IMR-90 (cell line): ENCODE measurements around the gene NTRK2. TPM values are rescaled to one million over a fixed set of nuclear protein-coding genes. Genes with fewer than 3 reads are reported as not detected.

Experiments used
- ATAC-seq: fragments of 200-7000 bp; cut with Tn5 transposase; 2 replicates; pipeline ENCODE4 v1.9.1; 2020; ENCODE audit warnings: low read depth, mild to moderate bottlenecking, moderate library complexity
- BruUV-seq: library from RNA; stranded (reverse); fragments of 400-500 nt; replicated peaks from 2 replicates; lab custom pipeline; 2021; lab: Mats Ljungman, UMichigan
- CTCF ChIA-PET: fragments of 300-600 bp; formaldehyde crosslinking; extraction: SDS; loops from one replicate; lab custom pipeline; 2021; ENCODE audit warnings: antibody characterized with exemption; lab: Yijun Ruan, JAX
- POLR2A ChIA-PET: fragments of 300-600 bp; sonication (Branson Sonifier 250); formaldehyde crosslinking; loops from one replicate; lab custom pipeline; 2022; ENCODE audit warnings: antibody characterized with exemption; ENCODE audit not compliant: unreplicated experiment; lab: Charles Lee
- DNase-seq: peaks from one replicate; pipeline ENCODE4 v3.0.0; 2013
- H2AFZ ChIP-seq: replicated peaks from 2 replicates; pipeline ENCODE3; 2013; ENCODE audit warnings: low read length, mild to moderate bottlenecking; ENCODE audit not compliant: poor library complexity
- H2AK5ac ChIP-seq: 2 replicates; pipeline ENCODE4 v1.6.1; 2013; ENCODE audit warnings: low read depth, low read length, inconsistent platforms
- H2AK9ac ChIP-seq: replicated peaks from 2 replicates; pipeline ENCODE3; 2013; ENCODE audit warnings: mild to moderate bottlenecking, low read depth, low read length, moderate library complexity; ENCODE audit not compliant: poor library complexity
- H2BK120ac ChIP-seq: 2 replicates; pipeline ENCODE4 v1.6.1; 2013; ENCODE audit warnings: low read depth, low read length, inconsistent platforms
- H2BK15ac ChIP-seq: 3 replicates; pipeline ENCODE4 v1.6.1; 2013; ENCODE audit warnings: low read depth, low read length, inconsistent platforms
- H2BK20ac ChIP-seq: 2 replicates; pipeline ENCODE4 v1.6.1; 2013; ENCODE audit warnings: low read depth, mild to moderate bottlenecking, inconsistent platforms, low read length, moderate library complexity
- H2BK5ac ChIP-seq: 2 replicates; pipeline ENCODE4 v1.6.1; 2013; ENCODE audit warnings: mild to moderate bottlenecking, low read depth, low read length, inconsistent platforms; ENCODE audit not compliant: poor library complexity, severe bottlenecking
- H3K14ac ChIP-seq: replicated peaks from 2 replicates; pipeline ENCODE4 v1.6.1; 2013; ENCODE audit warnings: low read depth, low read length, inconsistent platforms
- H3K18ac ChIP-seq: 2 replicates; pipeline ENCODE4 v1.6.1; 2013; ENCODE audit warnings: low read depth, low read length, control low read depth
- H3K23ac ChIP-seq: 2 replicates; pipeline ENCODE4 v1.6.1; 2013; ENCODE audit warnings: low read depth, low read length, inconsistent platforms
- H3K27ac ChIP-seq: 2 replicates; pipeline ENCODE4 v1.5.1; 2013; ENCODE audit warnings: mild to moderate bottlenecking, control low read depth, low read length; ENCODE audit not compliant: insufficient read depth
- H3K27me3 ChIP-seq: 2 replicates; pipeline ENCODE4 v1.6.1; 2013; ENCODE audit warnings: low read length; ENCODE audit not compliant: control insufficient read depth, insufficient read depth
- H3K36me3 ChIP-seq: 2 replicates; pipeline ENCODE4 v1.6.1; 2013; ENCODE audit warnings: low read length, mixed read lengths; ENCODE audit not compliant: control insufficient read depth, insufficient read depth
- H3K4ac ChIP-seq: 2 replicates; pipeline ENCODE4 v1.6.1; 2013; ENCODE audit warnings: low read depth, low read length, inconsistent platforms
- H3K4me1 ChIP-seq: 2 replicates; pipeline ENCODE4 v1.6.1; 2013; ENCODE audit warnings: low read length, mixed read lengths; ENCODE audit not compliant: control insufficient read depth, insufficient read depth
- H3K4me2 ChIP-seq: 2 replicates; pipeline ENCODE4 v1.6.1; 2013; ENCODE audit warnings: low read depth, mild to moderate bottlenecking, control low read depth, low read length, moderate library complexity
- H3K4me3 ChIP-seq: 2 replicates; pipeline ENCODE4 v1.5.1; 2013; ENCODE audit warnings: low read depth, mild to moderate bottlenecking, control low read depth, low read length, moderate library complexity; ENCODE audit not compliant: insufficient read depth
- H3K56ac ChIP-seq: 2 replicates; pipeline ENCODE4 v1.6.1; 2013; ENCODE audit warnings: low read length, inconsistent platforms; ENCODE audit not compliant: insufficient read depth; ENCODE audit errors: extremely low read depth
- H3K79me1 ChIP-seq, 2 experiments: 2 replicates each; pipeline ENCODE4 v1.6.1; 2013; ENCODE audit warnings: low read length in 2 of 2, inconsistent platforms in 1 of 2, low read depth in 1 of 2
- H3K9ac ChIP-seq: 2 replicates; pipeline ENCODE4 v1.6.1; 2013; ENCODE audit warnings: low read depth, low read length, control low read depth
- H3K9me1 ChIP-seq: 2 replicates; pipeline ENCODE4 v1.6.1; 2013; ENCODE audit warnings: low read length, inconsistent platforms; ENCODE audit not compliant: insufficient read depth
- H3K9me3 ChIP-seq: 2 replicates; pipeline ENCODE4 v1.6.1; 2013; ENCODE audit warnings: low read length; ENCODE audit not compliant: control insufficient read depth, insufficient read depth
- H4K20me1 ChIP-seq: 2 replicates; pipeline ENCODE4 v1.6.1; 2013; ENCODE audit warnings: low read length, inconsistent platforms; ENCODE audit not compliant: insufficient read depth
- H4K5ac ChIP-seq: 2 replicates; pipeline ENCODE4 v1.6.1; 2013; ENCODE audit warnings: mild to moderate bottlenecking, low read depth, low read length, control low read depth
- H4K8ac ChIP-seq, 2 experiments: 2 replicates each; pipeline ENCODE4 v1.6.1; 2013; ENCODE audit warnings: low read depth in 2 of 2, low read length in 2 of 2, control low read depth in 1 of 2, inconsistent platforms in 1 of 2
- H4K91ac ChIP-seq: 2 replicates; pipeline ENCODE4 v1.6.1; 2013; ENCODE audit warnings: low read depth, low read length, inconsistent platforms; ENCODE audit not compliant: insufficient read depth
- BHLHE40 ChIP-seq: fragments of 150-350 bp; IDR thresholded peaks from 2 replicates; pipeline ENCODE4 v1.6.1; 2016; ENCODE audit warnings: mild to moderate bottlenecking, low read depth, low read length
- CHD1 ChIP-seq: IDR thresholded peaks from 2 replicates; pipeline ENCODE4 v1.6.1; 2012; ENCODE audit warnings: low read depth, low read length, improper control_type of control experiment
- CTCF ChIP-seq: conservative IDR thresholded peaks from 2 replicates; pipeline ENCODE4 v1.5.1; 2012; ENCODE audit warnings: mild to moderate bottlenecking, low read depth, low read length, improper control_type of control experiment
- ELK1 ChIP-seq: fragments of 150-350 bp; IDR thresholded peaks from 2 replicates; pipeline ENCODE4 v1.6.1; 2016; ENCODE audit warnings: low read depth, mild to moderate bottlenecking, low read length, moderate library complexity, borderline replicate concordance
- FOS ChIP-seq: fragments of 150-350 bp; IDR thresholded peaks from 2 replicates; pipeline ENCODE4 v1.6.1; 2016; ENCODE audit warnings: low read depth, low read length
- MAFK ChIP-seq: IDR thresholded peaks from 2 replicates; pipeline ENCODE4 v1.6.1; 2012; ENCODE audit warnings: low read depth, low read length, improper control_type of control experiment
- MAZ ChIP-seq: IDR thresholded peaks from 2 replicates; pipeline ENCODE4 v1.6.1; 2012; ENCODE audit warnings: low read depth, mild to moderate bottlenecking, low read length, improper control_type of control experiment, moderate library complexity, borderline replicate concordance
- MXI1 ChIP-seq: IDR thresholded peaks from 2 replicates; pipeline ENCODE4 v1.6.1; 2012; ENCODE audit warnings: low read depth, mild to moderate bottlenecking, low read length, moderate library complexity, borderline replicate concordance
- NFE2L2 ChIP-seq: fragments of 150-350 bp; IDR thresholded peaks from 2 replicates; pipeline ENCODE4 v1.6.1; 2016; ENCODE audit warnings: low read depth, mild to moderate bottlenecking, low read length
- POLR2A ChIP-seq: IDR thresholded peaks from 2 replicates; pipeline ENCODE4 v1.6.1; 2012; ENCODE audit warnings: mild to moderate bottlenecking, low read depth, low read length
- RAD21 ChIP-seq: IDR thresholded peaks from 2 replicates; pipeline ENCODE4 v1.6.1; 2012; ENCODE audit warnings: low read length, improper control_type of control experiment
- RCOR1 ChIP-seq: IDR thresholded peaks from 2 replicates; pipeline ENCODE4 v1.6.1; 2012; ENCODE audit warnings: mild to moderate bottlenecking, low read length, improper control_type of control experiment; ENCODE audit not compliant: insufficient replicate concordance
- RFX5 ChIP-seq: IDR thresholded peaks from 2 replicates; pipeline ENCODE4 v1.8.0; 2012; ENCODE audit warnings: low read depth, mild to moderate bottlenecking, low read length, moderate library complexity
- SMC3 ChIP-seq: fragments of 150-350 bp; IDR thresholded peaks from 2 replicates; pipeline ENCODE4 v1.6.1; 2016; ENCODE audit warnings: low read depth, mild to moderate bottlenecking, antibody characterized with exemption, low read length, moderate library complexity
- USF2 ChIP-seq: fragments of 150-350 bp; IDR thresholded peaks from 2 replicates; pipeline ENCODE4 v1.6.1; 2017; ENCODE audit warnings: mild to moderate bottlenecking, antibody characterized with exemption, low read length, low read depth
- WGBS, 2 experiments: methylation state at CpG; one replicate each; pipeline versions ENCODE4 v1.1.5 to v1.1.7; 2013; ENCODE audit warnings: missing lambda C conversion rate in 2 of 2; ENCODE audit not compliant: insufficient read length in 1 of 2; ENCODE audit errors: extremely low coverage in 2 of 2; 5-methylcytosine and 5-hydroxymethylcytosine counted together
- dilution Hi-C: fragments of 300-500 bp; cut with HindIII; formaldehyde crosslinking; loops from one replicate; pipeline ENCODE4 v1.14.3; 2018; ENCODE audit warnings: low sequenced_read_pairs; ENCODE audit not compliant: unreplicated experiment
- in situ Hi-C: fragments of 300-500 bp; cut with MboI; formaldehyde crosslinking; loops from 3 replicates; pipeline ENCODE4 v1.14.3; 2019; ENCODE audit warnings: low sequenced_read_pairs, inconsistent platforms, mixed read lengths
- intact Hi-C: fragments of 100-400 bp; cut with micrococcal nuclease; formaldehyde crosslinking; loops from 2 replicates; pipeline ENCODE4 v1.10.0; 2022
- polyA plus RNA-seq, 3 experiments: library from polyadenylated mRNA; depleted of rRNA; stranded (reverse); fragments of >200 nt; gene quantifications; 2 replicates each; pipeline ENCODE4 v1.2.3, GENCODE V29; 2012; ENCODE audit warnings: low replicate concordance in 1 of 3
- total RNA-seq: library from RNA; depleted of rRNA; stranded (reverse); fragments of >200 nt; gene quantifications from 2 replicates; pipeline ENCODE4 v1.2.3, GENCODE V29; 2012

Gene NTRK2
- total and polyA plus RNA-seq, 2 of the 4 experiments (the other 2 are of a cell fraction): under 0.01 to 0.02 TPM

- no peak overlapping the region for H2BK20ac ChIP-seq
- no peaks in the 10 kb centered on the region for H3K4me1 ChIP-seq
- no peak overlapping the region for H4K8ac ChIP-seq
- H3K4me2 ChIP-seq: no peak overlapping the region
- no peak overlapping the region for H2AK9ac ChIP-seq
- WGBS, 2 experiments: 70% methylated on average over 2 of the region's 7 CpGs; no CpG with 5 or more reads in 1 of the 2 experiments
- H2BK15ac ChIP-seq: no peak overlapping the region
- H2BK120ac ChIP-seq: no peak overlapping the region
- ChIA-PET CTCF (no interaction called here), POLR2A (no interaction called here)
- in situ Hi-C loops (no loop called here), intact Hi-C loops (no loop called here), dilution Hi-C loops (no loop called here)
- ATAC-seq (no peak), DNase-seq (no peak)
- no peak overlapping the region for H3K18ac ChIP-seq
- TF ChIP-seq MXI1: no peak
- no peak for TF ChIP-seq RCOR1
- TF ChIP-seq MAFK: no peak
- TF ChIP-seq CHD1: no peak
- TF ChIP-seq SMC3: no peak
- TF ChIP-seq FOS: no peak
- no peak for TF ChIP-seq MAZ
- no peak for TF ChIP-seq USF2
- no peak for TF ChIP-seq ELK1
- TF ChIP-seq NFE2L2: no peak
- TF ChIP-seq BHLHE40: no peak
- no peak for TF ChIP-seq POLR2A
- TF ChIP-seq RAD21: no peak
- no peak for TF ChIP-seq CTCF
- no peak for TF ChIP-seq RFX5
- H3K14ac ChIP-seq: no peak overlapping the region
- no peaks in the 10 kb centered on the region for H3K36me3 ChIP-seq
- no peak overlapping the region for H3K23ac ChIP-seq
- H4K5ac ChIP-seq: no peak overlapping the region
- no peaks in the 10 kb centered on the region for H3K79me1 ChIP-seq
- H4K20me1 ChIP-seq: no peaks in the 10 kb centered on the region
- BruUV-seq: no TSS peak
- H3K4me3 ChIP-seq: no peak overlapping the region
- no peaks in the 10 kb centered on the region for H3K27me3 ChIP-seq
- no peak overlapping the region for H3K9ac ChIP-seq
- no peak overlapping the region for H3K56ac ChIP-seq
- H3K4ac ChIP-seq: no peak overlapping the region
- H2AFZ ChIP-seq: no peak overlapping the region
- H3K9me3 ChIP-seq: peaks cover 3% of the 10 kb centered on the region
- no peak overlapping the region for H2BK5ac ChIP-seq
- no peak overlapping the region for H4K91ac ChIP-seq
- H3K9me1 ChIP-seq: no peaks in the 10 kb centered on the region
- no peak overlapping the region for H3K27ac ChIP-seq
- no peak overlapping the region for H2AK5ac ChIP-seq
Observed at GRCh38 chr9:84731696-84732095, 62.2 kb downstream of the NTRK2 start.
